Activated naive CD8-positive, alpha-beta T cell treated with anti-CD3 and anti-CD28 coated beads for 36 hours (primary cell): ENCODE data around the gene KLHL29. TPM values are rescaled to one million over a fixed set of nuclear protein-coding genes. Genes with fewer than 3 reads are reported as not detected.

Experiments
- DNase-seq: peaks from one replicate; pipeline ENCODE4 v3.0.0; 2021
- H3K27ac Mint-ChIP-seq: one replicate; pipeline ENCODE4 v1.8.0; 2022; ENCODE audit warnings: mild to moderate bottlenecking, moderate library complexity, mixed read lengths
- H3K27me3 Mint-ChIP-seq: one replicate; pipeline ENCODE4 v1.8.0; 2022; ENCODE audit warnings: mild to moderate bottlenecking, mixed read lengths
- H3K36me3 Mint-ChIP-seq: one replicate; pipeline ENCODE4 v1.8.0; 2021; ENCODE audit warnings: mild to moderate bottlenecking, mixed read lengths
- H3K4me1 Mint-ChIP-seq: one replicate; pipeline ENCODE4 v1.8.0; 2021; ENCODE audit warnings: mixed read lengths
- H3K4me3 Mint-ChIP-seq: one replicate; pipeline ENCODE4 v1.8.0; 2022; ENCODE audit warnings: mild to moderate bottlenecking, moderate library complexity, mixed read lengths
- H3K9me3 Mint-ChIP-seq: one replicate; pipeline ENCODE4 v1.8.0; 2022; ENCODE audit warnings: mixed read lengths
- total RNA-seq, 2 experiments: library from RNA; stranded (reverse); gene quantifications; one replicate each; pipeline ENCODE4 v1.2.3, GENCODE V29; 2021

Gene KLHL29
- total RNA-seq, 2 experiments from 2014 or later = 1.2 to 1.5 TPM

- H3K9me3 Mint-ChIP-seq = no peaks in the 10 kb centered on the region
- H3K36me3 Mint-ChIP-seq = no peaks in the 10 kb centered on the region
- no peak overlapping the region for H3K4me3 Mint-ChIP-seq
- H3K27me3 Mint-ChIP-seq = peaks cover 18% of the 10 kb centered on the region
- no peak overlapping the region for H3K27ac Mint-ChIP-seq
- DNase-seq = no peak
- H3K4me1 Mint-ChIP-seq = no peaks in the 10 kb centered on the region
Observed at GRCh38 chr2:23359631-23360567, 25.1 kb upstream of the KLHL29 start.

DNA sequence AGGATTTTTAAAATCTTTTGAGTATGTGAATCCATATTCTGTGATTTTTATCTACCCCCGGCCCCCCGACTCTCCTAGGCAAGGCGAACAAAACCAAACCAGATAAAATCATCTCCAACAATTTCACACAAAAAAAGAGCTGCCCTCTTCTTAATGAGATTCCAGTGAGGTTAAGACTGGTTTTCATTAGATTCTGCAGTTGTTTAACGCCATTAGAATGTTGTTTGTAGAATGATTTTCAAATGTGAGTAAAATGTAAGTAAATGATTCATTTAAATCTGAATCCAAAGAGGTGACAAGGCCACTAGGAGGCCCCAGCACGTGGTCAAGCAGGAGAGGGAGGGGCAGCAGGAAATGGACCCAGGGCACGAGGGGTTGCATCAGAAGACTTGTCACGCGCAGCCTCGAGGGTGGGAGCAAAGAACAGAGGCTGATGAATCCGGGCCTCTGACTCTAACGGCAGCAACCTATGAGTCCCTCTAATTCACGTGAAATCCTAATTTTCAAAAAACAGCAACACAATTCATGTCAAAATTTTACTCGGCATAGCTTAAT, 24.3 kb upstream of the KLHL29 start:
- Mint-ChIP-seq H3K27ac (no peak overlapping the region), H3K4me3 (no peak overlapping the region), H3K9me3 (no peaks in the 10 kb centered on the region), H3K27me3 (peaks cover 25% of the 10 kb centered on the region), H3K36me3 (no peaks in the 10 kb centered on the region), H3K4me1 (no peaks in the 10 kb centered on the region)
- DNase-seq = no peak

DNA sequence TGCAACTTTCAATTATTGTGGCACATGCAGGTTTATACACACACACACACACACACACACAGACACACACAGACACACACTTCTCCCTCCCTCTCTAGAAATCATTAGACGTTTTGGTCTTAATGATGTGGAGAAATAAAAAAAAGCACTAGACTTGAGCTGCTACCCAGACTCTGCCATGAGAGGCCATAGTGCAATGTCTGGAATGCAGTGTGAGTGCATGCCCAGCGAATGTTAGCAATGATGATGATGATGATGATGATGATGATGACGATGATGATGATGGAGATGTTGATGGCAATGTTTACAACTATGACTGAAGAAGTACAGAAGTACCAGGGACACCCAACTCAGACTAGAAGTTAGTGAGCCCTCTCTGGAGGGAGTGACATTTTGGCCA, 23.8 kb upstream of the KLHL29 start:
- no peak for DNase-seq
- Mint-ChIP-seq H3K27ac (no peak overlapping the region), H3K4me3 (no peak overlapping the region), H3K9me3 (no peaks in the 10 kb centered on the region), H3K4me1 (no peaks in the 10 kb centered on the region), H3K36me3 (no peaks in the 10 kb centered on the region), H3K27me3 (peaks cover 26% of the 10 kb centered on the region)

DNA sequence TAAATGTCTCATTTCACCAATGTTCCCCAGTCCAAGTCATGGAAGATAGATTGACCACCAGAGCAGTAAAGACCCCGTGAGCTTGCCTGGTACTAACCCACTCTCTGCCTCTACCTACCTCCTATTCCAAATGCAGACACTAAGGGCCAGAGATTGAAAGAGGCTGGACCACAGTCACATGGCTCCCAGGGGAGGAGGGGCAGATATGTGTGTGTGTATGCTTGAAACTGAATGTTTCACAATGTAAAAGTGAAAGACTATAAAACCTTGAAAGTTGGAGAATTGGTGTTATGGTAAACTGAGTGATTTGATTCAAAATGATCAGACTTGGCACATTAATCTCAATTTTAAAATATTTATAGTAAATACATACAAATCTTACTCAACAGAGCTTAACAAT, 21.7 kb upstream of the KLHL29 start:
- Mint-ChIP-seq H3K27me3 (peaks cover 30% of the 10 kb centered on the region), H3K9me3 (no peaks in the 10 kb centered on the region), H3K27ac (no peak overlapping the region), H3K36me3 (no peaks in the 10 kb centered on the region), H3K4me3 (no peak overlapping the region), H3K4me1 (no peaks in the 10 kb centered on the region)
- no peak for DNase-seq

DNA sequence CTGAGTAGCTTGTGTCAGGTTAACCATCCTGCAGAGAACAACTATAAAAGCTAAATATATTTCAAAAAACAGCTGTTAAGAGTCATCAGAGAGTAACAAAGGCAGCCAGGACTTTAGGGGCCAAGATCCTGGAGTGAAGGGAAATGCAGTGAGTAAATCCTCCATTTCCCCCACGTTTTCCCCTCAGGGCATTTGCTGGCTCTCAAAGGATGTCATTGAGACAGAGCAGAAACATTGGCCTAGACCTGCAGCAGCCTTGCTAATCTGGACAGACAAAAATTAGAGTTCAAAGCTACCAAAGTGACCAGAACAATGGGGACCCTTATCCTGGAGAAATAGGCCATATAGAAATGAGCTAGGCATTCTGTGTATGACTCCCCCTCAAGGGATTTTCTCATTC, 21.1 kb upstream of the KLHL29 start:
- no peak for DNase-seq
- peaks cover 26% of the 10 kb centered on the region for H3K27me3 Mint-ChIP-seq
- no peak overlapping the region for H3K4me3 Mint-ChIP-seq
- no peaks in the 10 kb centered on the region for H3K36me3 Mint-ChIP-seq
- H3K9me3 Mint-ChIP-seq = no peaks in the 10 kb centered on the region
- no peak overlapping the region for H3K27ac Mint-ChIP-seq
- H3K4me1 Mint-ChIP-seq = no peaks in the 10 kb centered on the region

GRCh38 chr2:23366720-23367119, 18.3 kb upstream of the KLHL29 start:
- no peaks in the 10 kb centered on the region for H3K9me3 Mint-ChIP-seq
- H3K4me1 Mint-ChIP-seq = no peaks in the 10 kb centered on the region
- no peak for DNase-seq
- no peaks in the 10 kb centered on the region for H3K36me3 Mint-ChIP-seq
- H3K4me3 Mint-ChIP-seq = no peak overlapping the region
- peaks cover 26% of the 10 kb centered on the region for H3K27me3 Mint-ChIP-seq
- H3K27ac Mint-ChIP-seq = no peak overlapping the region

- no peak for DNase-seq
- Mint-ChIP-seq H3K4me3 (no peak overlapping the region), H3K36me3 (no peaks in the 10 kb centered on the region), H3K27ac (no peak overlapping the region), H3K27me3 (peaks cover 23% of the 10 kb centered on the region), H3K9me3 (no peaks in the 10 kb centered on the region), H3K4me1 (no peaks in the 10 kb centered on the region)
Observed at GRCh38 chr2:23367760-23368159, 17.2 kb upstream of the KLHL29 start.

DNA sequence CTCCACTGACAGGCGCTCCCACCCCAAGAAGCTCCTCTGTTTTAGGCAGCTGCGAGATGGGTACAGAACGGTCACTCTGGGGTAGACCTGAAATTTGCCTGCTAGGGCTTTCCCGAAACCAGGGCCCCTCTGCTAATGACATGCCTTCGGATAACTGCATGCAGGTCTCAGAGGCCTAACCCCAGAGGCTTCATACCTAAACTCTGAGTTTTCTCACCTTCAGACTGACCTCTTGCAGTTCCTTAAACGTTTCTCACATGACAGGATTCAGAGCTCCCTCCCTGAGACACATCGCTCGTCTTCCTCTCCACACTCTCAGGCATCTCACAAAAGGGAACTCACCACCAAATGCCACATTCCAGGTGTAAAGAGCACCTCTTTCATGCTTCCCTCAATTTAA, 11.3 kb upstream of the KLHL29 start:
- no peak overlapping the region for H3K27ac Mint-ChIP-seq
- no peaks in the 10 kb centered on the region for H3K9me3 Mint-ChIP-seq
- H3K4me3 Mint-ChIP-seq = no peak overlapping the region
- H3K27me3 Mint-ChIP-seq = peaks cover 9% of the 10 kb centered on the region
- H3K36me3 Mint-ChIP-seq = no peaks in the 10 kb centered on the region
- no peak for DNase-seq
- H3K4me1 Mint-ChIP-seq = peaks cover 4% of the 10 kb centered on the region

DNA sequence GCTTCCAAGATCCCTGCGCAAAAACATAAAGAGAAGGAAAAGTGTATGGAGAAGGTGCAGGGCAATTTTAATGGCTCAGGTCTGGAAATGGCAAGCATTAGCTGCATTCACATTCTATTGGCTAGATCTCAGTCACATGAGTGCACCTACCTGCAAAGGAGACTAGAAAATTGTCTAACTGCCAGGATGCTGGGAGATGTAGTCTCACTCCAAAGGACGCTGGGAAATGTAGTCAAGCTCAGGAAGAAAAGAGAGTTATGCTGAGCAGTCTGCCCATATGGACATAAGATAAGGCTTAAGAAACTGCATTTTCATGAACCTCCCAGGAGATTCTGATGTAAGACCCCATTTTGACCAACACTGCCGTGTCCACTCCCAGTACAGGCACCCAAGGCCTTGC, 9.5 kb upstream of the KLHL29 start:
- peaks cover 9% of the 10 kb centered on the region for H3K4me1 Mint-ChIP-seq
- no peaks in the 10 kb centered on the region for H3K36me3 Mint-ChIP-seq
- DNase-seq = no peak
- H3K9me3 Mint-ChIP-seq = no peaks in the 10 kb centered on the region
- H3K4me3 Mint-ChIP-seq = no peak overlapping the region
- H3K27me3 Mint-ChIP-seq = peaks cover 9% of the 10 kb centered on the region
- no peak overlapping the region for H3K27ac Mint-ChIP-seq

- peaks cover 14% of the 10 kb centered on the region for H3K4me1 Mint-ChIP-seq
- H3K9me3 Mint-ChIP-seq = no peaks in the 10 kb centered on the region
- DNase-seq = no peak
- H3K36me3 Mint-ChIP-seq = no peaks in the 10 kb centered on the region
- no peak overlapping the region for H3K27ac Mint-ChIP-seq
- H3K27me3 Mint-ChIP-seq = peaks cover 9% of the 10 kb centered on the region
- H3K4me3 Mint-ChIP-seq = no peak overlapping the region
Observed at GRCh38 chr2:23376075-23376474, 8.9 kb upstream of the KLHL29 start.

GRCh38 chr2:23376972-23377371, 8.0 kb upstream of the KLHL29 start:
- H3K9me3 Mint-ChIP-seq = no peaks in the 10 kb centered on the region
- H3K27me3 Mint-ChIP-seq = peaks cover 12% of the 10 kb centered on the region
- no peaks in the 10 kb centered on the region for H3K36me3 Mint-ChIP-seq
- H3K4me3 Mint-ChIP-seq = no peak overlapping the region
- H3K27ac Mint-ChIP-seq = no peak overlapping the region
- peaks cover 19% of the 10 kb centered on the region for H3K4me1 Mint-ChIP-seq
- no peak for DNase-seq

DNA sequence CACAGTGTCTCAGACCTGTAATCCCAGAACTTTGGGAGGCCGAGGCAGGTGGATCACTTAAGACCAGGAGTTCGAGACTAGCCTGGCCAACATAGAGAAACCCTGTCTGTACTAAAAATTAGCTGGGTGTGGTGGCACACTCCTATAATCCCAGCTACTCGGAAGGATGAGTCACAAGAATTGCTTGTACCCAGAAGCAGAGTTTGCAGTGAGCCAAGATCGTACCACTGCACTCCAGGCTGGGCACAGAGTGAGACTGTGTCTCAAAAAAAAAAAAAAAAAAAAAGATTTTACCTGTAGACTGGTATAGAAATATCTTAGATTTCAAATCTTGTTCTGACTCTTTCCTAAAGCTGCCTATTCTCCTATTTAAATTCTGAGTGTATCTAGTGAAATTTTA, 7.2 kb upstream of the KLHL29 start:
- H3K4me3 Mint-ChIP-seq = no peak overlapping the region
- H3K27me3 Mint-ChIP-seq = peaks cover 20% of the 10 kb centered on the region

DNA sequence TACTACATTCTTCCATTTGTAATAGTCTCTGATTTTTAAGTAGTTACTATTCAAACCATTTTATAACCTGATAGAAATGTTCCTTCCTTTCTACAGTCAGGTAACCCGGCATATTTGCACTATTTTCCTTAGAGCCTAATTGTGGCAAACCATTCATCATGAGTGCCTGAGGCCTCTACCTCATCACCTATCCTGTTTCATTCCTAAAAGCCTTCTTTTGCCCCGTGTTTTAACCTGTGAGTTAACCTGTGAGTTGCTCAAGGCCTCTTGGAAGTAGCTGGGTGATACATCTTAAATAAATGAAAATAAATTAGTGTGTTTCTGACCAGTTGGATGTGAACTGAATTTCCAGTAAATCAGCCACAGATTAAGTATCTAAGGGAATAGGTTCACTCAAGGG, 6.5 kb upstream of the KLHL29 start:
- Mint-ChIP-seq H3K4me1 (peaks cover 19% of the 10 kb centered on the region), H3K9me3 (no peaks in the 10 kb centered on the region), H3K4me3 (no peak overlapping the region), H3K27ac (no peak overlapping the region), H3K36me3 (no peaks in the 10 kb centered on the region), H3K27me3 (peaks cover 27% of the 10 kb centered on the region)
- no peak for DNase-seq

More for the DNA sequence above, 7.2 kb upstream of the KLHL29 start:
- no peaks in the 10 kb centered on the region for H3K9me3 Mint-ChIP-seq
- peaks cover 19% of the 10 kb centered on the region for H3K4me1 Mint-ChIP-seq
- no peaks in the 10 kb centered on the region for H3K36me3 Mint-ChIP-seq
- DNase-seq = no peak
- H3K27ac Mint-ChIP-seq = no peak overlapping the region

DNA sequence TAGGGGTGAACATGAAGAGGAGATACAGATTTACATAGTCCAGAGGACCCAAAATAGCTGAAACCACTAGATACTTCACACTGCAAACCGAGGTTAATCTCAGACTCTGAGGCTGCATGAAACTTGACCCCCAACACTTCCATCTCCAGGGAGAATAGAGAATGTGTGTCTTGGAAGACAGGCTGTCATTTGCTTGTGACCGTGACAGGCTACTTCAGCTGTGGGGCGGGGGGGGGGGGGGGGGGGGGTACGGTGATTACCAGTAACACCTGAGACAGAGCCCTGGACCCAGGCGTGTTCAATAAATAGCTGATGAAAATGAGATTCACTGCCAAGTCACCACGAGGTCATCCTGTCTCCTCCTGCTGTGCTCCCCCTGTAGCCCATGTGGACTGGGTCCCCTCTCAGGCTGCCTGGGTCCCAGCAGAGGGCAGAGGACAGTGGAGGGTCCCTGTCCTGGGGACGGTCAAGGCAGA, 5.7 kb upstream of the KLHL29 start:
- H3K27me3 Mint-ChIP-seq = peaks cover 33% of the 10 kb centered on the region

GRCh38 chr2:23380562-23381065, 4.4 kb upstream of the KLHL29 start:
- Mint-ChIP-seq H3K36me3 (no peaks in the 10 kb centered on the region), H3K27me3 (peaks cover 36% of the 10 kb centered on the region), H3K9me3 (no peaks in the 10 kb centered on the region), H3K4me1 (peaks cover 23% of the 10 kb centered on the region), H3K4me3 (peak overlapping the region; percentile 66), H3K27ac (peak overlapping the region; percentile 93)
- peak; percentile 38 for DNase-seq

More for the DNA sequence above, 5.7 kb upstream of the KLHL29 start:
- peaks cover 20% of the 10 kb centered on the region for H3K4me1 Mint-ChIP-seq
- H3K4me3 Mint-ChIP-seq = no peak overlapping the region
- H3K9me3 Mint-ChIP-seq = no peaks in the 10 kb centered on the region
- no peak for DNase-seq
- no peaks in the 10 kb centered on the region for H3K36me3 Mint-ChIP-seq
- H3K27ac Mint-ChIP-seq = no peak overlapping the region
